Measurements from ENCODE around the gene UBE3C. TPM values are rescaled to one million over a fixed set of nuclear protein-coding genes. Genes with fewer than 3 reads are reported as not detected.
A peak's percentile ranks its signal among the peaks of the same experiment; 100 is the strongest.

The UBE3C gene
- total and polyA plus RNA-seq, 2 of the 13 experiments (the other 11 are each of a cell fraction or from before 2014, with no cell fraction given), result 27.0 to 48.2 TPM

DNA sequence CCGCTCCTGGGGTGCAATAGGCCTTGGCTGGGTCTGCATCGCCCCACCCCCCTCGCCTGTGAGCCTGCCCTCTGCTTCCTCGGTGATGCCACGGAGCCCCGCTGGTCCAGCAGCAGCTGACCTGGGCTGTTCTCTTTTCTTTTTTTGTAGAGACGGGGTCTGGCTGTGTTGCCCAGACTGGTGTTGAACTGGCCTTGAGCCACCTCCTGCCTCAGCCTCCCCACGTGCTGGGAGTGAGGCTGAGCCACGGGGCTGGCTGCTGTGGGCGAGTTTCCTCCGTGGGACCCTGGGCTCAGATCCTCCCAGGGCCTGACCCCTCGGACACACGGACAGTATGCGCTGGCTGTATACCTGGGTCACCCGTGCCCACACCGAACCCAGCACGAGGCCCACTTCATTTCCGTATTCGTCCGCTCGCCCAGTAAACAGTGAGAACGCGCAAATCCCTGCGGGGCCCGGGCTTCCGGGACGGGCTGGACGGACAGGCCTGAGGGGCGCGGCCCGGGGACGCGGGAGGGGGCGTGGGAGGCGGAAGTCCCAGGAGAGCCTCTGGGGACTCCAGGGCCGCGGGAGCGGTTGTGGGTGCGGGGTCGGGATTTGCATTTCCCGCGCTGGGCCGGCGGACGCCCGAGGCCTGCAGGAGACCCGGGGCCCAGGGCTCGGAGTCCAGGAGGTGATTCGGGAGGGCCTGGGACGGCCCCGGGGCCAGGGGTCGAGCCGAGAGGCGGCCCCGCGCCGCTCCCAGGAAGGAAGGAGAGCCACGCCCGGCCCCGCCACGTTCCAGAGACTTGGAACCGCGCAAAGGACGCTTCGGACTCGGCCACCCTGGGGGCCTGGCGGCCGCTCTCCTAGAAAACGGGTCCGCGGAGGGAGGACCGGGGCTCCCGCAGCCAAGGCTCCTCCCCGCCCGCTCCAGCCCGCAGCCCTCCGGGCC lies 140.3 kb downstream of the UBE3C start (continued):
- TF ChIP-seq MED8 (CRISPR knock-in tag; IDR thresholded peaks at IDR 0.05; ENCODE audit: insufficient replicate concordance), result peak; percentile 28
- no peak for TF ChIP-seq NFYB (CRISPR knock-in tag; IDR thresholded peaks at IDR 0.05)
- TF ChIP-seq PAXIP1 (CRISPR knock-in tag; conservative IDR thresholded peaks at IDR 0.05), result no peak
- TF ChIP-seq ZNF879 (CRISPR knock-in tag; IDR thresholded peaks at IDR 0.05), result no peak
- TF ChIP-seq ISX (CRISPR knock-in tag; conservative IDR thresholded peaks at IDR 0.05), result no peak
- TF ChIP-seq ZNF660 (CRISPR knock-in tag; IDR thresholded peaks at IDR 0.05; ENCODE audit: borderline replicate concordance, low read depth), result no peak
- TF ChIP-seq HNRNPH1 (optimal IDR thresholded peaks at IDR 0.05; ENCODE audit: low read depth, low read length), result no peak
- TF ChIP-seq SCMH1 (CRISPR knock-in tag; IDR thresholded peaks at IDR 0.05; ENCODE audit: borderline replicate concordance), result no peak
- TF ChIP-seq, protein P1, sequence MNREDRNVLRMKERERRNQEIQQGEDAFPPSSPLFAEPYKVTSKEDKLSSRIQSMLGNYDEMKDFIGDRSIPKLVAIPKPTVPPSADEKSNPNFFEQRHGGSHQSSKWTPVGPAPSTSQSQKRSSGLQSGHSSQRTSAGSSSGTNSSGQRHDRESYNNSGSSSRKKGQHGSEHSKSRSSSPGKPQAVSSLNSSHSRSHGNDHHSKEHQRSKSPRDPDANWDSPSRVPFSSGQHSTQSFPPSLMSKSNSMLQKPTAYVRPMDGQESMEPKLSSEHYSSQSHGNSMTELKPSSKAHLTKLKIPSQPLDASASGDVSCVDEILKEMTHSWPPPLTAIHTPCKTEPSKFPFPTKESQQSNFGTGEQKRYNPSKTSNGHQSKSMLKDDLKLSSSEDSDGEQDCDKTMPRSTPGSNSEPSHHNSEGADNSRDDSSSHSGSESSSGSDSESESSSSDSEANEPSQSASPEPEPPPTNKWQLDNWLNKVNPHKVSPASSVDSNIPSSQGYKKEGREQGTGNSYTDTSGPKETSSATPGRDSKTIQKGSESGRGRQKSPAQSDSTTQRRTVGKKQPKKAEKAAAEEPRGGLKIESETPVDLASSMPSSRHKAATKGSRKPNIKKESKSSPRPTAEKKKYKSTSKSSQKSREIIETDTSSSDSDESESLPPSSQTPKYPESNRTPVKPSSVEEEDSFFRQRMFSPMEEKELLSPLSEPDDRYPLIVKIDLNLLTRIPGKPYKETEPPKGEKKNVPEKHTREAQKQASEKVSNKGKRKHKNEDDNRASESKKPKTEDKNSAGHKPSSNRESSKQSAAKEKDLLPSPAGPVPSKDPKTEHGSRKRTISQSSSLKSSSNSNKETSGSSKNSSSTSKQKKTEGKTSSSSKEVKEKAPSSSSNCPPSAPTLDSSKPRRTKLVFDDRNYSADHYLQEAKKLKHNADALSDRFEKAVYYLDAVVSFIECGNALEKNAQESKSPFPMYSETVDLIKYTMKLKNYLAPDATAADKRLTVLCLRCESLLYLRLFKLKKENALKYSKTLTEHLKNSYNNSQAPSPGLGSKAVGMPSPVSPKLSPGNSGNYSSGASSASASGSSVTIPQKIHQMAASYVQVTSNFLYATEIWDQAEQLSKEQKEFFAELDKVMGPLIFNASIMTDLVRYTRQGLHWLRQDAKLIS (CRISPR knock-in tag; IDR thresholded peaks at IDR 0.05), result no peak
- peak; percentile 81 for TF ChIP-seq RBM39 (IDR thresholded peaks at IDR 0.05; ENCODE audit: low read depth, low read length, poor library complexity, severe bottlenecking)
- TF ChIP-seq YEATS4 (CRISPR knock-in tag; IDR thresholded peaks at IDR 0.05; ENCODE audit: borderline replicate concordance), result peak; percentile 55; the same call in 1 of the 2 replicates
- TF ChIP-seq TP53 (CRISPR knock-in tag; conservative IDR thresholded peaks at IDR 0.05), result no peak
- TF ChIP-seq PAF1 (CRISPR knock-in tag; IDR thresholded peaks at IDR 0.05), result no peak
- no peak for TF ChIP-seq BHLHE40 (IDR thresholded peaks at IDR 0.05; ENCODE audit: low read length)
- peak; percentile 51; the same call in 1 of the 2 replicates for TF ChIP-seq SP4 (CRISPR knock-in tag; IDR thresholded peaks at IDR 0.05)
- peak; percentile 44; the same call in 1 of the 2 replicates for TF ChIP-seq PHF8 (CRISPR knock-in tag; IDR thresholded peaks at IDR 0.05)
- TF ChIP-seq E2F1 (CRISPR knock-in tag; IDR thresholded peaks at IDR 0.05), result no peak
- no peak for TF ChIP-seq NONO (IDR thresholded peaks at IDR 0.05)
- no peak for TF ChIP-seq NONO (CRISPR knock-in tag; conservative IDR thresholded peaks at IDR 0.05)
- TF ChIP-seq, protein P2, sequence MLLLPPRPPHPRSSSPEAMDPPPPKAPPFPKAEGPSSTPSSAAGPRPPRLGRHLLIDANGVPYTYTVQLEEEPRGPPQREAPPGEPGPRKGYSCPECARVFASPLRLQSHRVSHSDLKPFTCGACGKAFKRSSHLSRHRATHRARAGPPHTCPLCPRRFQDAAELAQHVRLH (CRISPR knock-in tag; IDR thresholded peaks at IDR 0.05; ENCODE audit: borderline replicate concordance, low read depth), result no peak
- no peak for TF ChIP-seq RBAK (CRISPR knock-in tag; IDR thresholded peaks at IDR 0.05)

All from HepG2 (cell line).